Gastrocnemius medialis (tissue), 4 donors: Measurements from ENCODE around the gene MAPK8IP3. TPM values are rescaled to one million over a fixed set of nuclear protein-coding genes. Genes with fewer than 3 reads are reported as not detected.
"Not testable (repeated sequence)": the region's sequence is repeated elsewhere in the genome, so short reads cannot be mapped to it uniquely, and the experiment has no call there.

Experiments
- ATAC-seq, 2 donors: fragments of 150-250 bp; one replicate each; pipeline ENCODE4 v1.9.1; 2016
- DNase-seq, 2 donors: peaks; one replicate each; pipeline ENCODE4 v3.0.0-alpha.2; 2019
- H3K27ac ChIP-seq, 4 donors: fragments of 200-600 bp; sonication (generic); 1 replicate in 1 of 4; 2 replicates in 3 of 4; pipeline ENCODE4 v1.5.1; 2016 to 2018; ENCODE audit warnings: mild to moderate bottlenecking in 2 of 4, moderate library complexity in 1 of 4
- H3K27me3 ChIP-seq, 3 donors: fragments of 200-600 bp; sonication (generic) in 2 of 3; 1 replicate in 1 of 3; 2 replicates in 2 of 3; pipeline versions ENCODE4 v1.5.1 to v1.6.0; 2016 to 2019; ENCODE audit warnings: mild to moderate bottlenecking in 1 of 3, moderate library complexity in 1 of 3
- H3K36me3 ChIP-seq, 2 donors: fragments of 200-600 bp; sonication (generic) in 1 of 2; one replicate each; pipeline ENCODE4 v1.5.1; 2017 to 2018
- H3K4me1 ChIP-seq, 2 donors: fragments of 200-600 bp; sonication (generic) in 1 of 2; one replicate each; pipeline ENCODE4 v1.5.1; 2016 to 2017; ENCODE audit warnings: mild to moderate bottlenecking in 2 of 2
- H3K4me3 ChIP-seq, 4 donors: fragments of 200-600 bp; sonication (generic) in 3 of 4; 1 replicate in 1 of 4; 2 replicates in 3 of 4; pipeline ENCODE4 v1.5.1; 2016 to 2019; ENCODE audit warnings: mild to moderate bottlenecking in 2 of 4
- H3K9me3 ChIP-seq, 3 donors: fragments of 200-600 bp; sonication (generic) in 2 of 3; 1 replicate in 1 of 3; 2 replicates in 2 of 3; pipeline ENCODE4 v1.5.1; 2016 to 2019
- CTCF ChIP-seq, 5 experiments: fragments of 450-650 bp in 3 of 5; fragments of 200-600 bp in 2 of 5; sonication (generic) in 2 of 5; IDR thresholded peaks in 4 of 5; conservative IDR thresholded peaks in 1 of 5; 1 replicate in 4 of 5; 2 replicates in 1 of 5; pipeline ENCODE4 v1.5.1; 2016 to 2019; ENCODE audit warnings: antibody characterized with exemption in 5 of 5, mild to moderate bottlenecking in 3 of 5, moderate library complexity in 3 of 5
- POLR2A ChIP-seq, 2 donors: fragments of 450-650 bp; IDR thresholded peaks; one replicate each; pipeline ENCODE4 v1.6.1; 2017; ENCODE audit warnings: antibody characterized with exemption in 2 of 2, mild to moderate bottlenecking in 2 of 2, moderate library complexity in 2 of 2
- in situ Hi-C, 4 donors: fragments of 200-750 bp; cut with MboI; loops; one replicate each; pipeline versions ENCODE4 v1.15.0 to v1.8.0; 2017; ENCODE audit warnings: low sequenced_read_pairs in 4 of 4
- intact Hi-C: fragments of 100-400 bp; cut with DNase I; formaldehyde crosslinking; loops from one replicate; pipeline ENCODE4 v1.15.1; 2023; ENCODE audit warnings: low total_unique reads
- total RNA-seq, 4 donors: library from RNA; depleted of rRNA; stranded (reverse); fragments of >200 nt; gene quantifications; one replicate each; pipeline versions ENCODE4 v1.1.0 to v1.2.3, GENCODE V29; 2016

Gene MAPK8IP3
- total RNA-seq, 4 donors from 2014 or later, result 6.5 to 22.6 (median 13.9) TPM

- DNase-seq (peak in 1 of 2 donors; percentile 8), ATAC-seq (no peak)
- no peak overlapping the region for H3K4me3 ChIP-seq
- H3K27me3 ChIP-seq, result no peaks in the 10 kb centered on the region
- peaks cover 0 to 18% of the 10 kb centered on the region in 2 donors for H3K36me3 ChIP-seq
- TF ChIP-seq CTCF (IDR thresholded peaks at IDR 0.05 in 4 of 5, conservative IDR thresholded peaks at IDR 0.05 in 1 of 5) (no peak), POLR2A (IDR thresholded peaks at IDR 0.05) (no peak)
- in situ Hi-C loops, result no loop called here
- no peak overlapping the region for H3K27ac ChIP-seq
- no peaks in the 10 kb centered on the region for H3K9me3 ChIP-seq
- intact Hi-C loops, result no loop called here
- no peaks in the 10 kb centered on the region for H3K4me1 ChIP-seq
These were observed 87.0 kb downstream of the MAPK8IP3 start for GRCh38 chr16:1792836-1793577.

GRCh38 chr16:1793578-1794220 is 87.7 kb downstream of the MAPK8IP3 start, which contains the start of gene IGFALS:
IGFALS (minus strand) TSS chr16:1793705; CDS start chr16:1793652, 53 bp downstream.
- intact Hi-C loops, result no loop called here
- in situ Hi-C loops, result no loop called here
- Histone ChIP-seq H3K36me3 (peaks cover 0 to 11% of the 10 kb centered on the region in 2 donors), H3K4me3 (no peak within 1 kb of the TSS), H3K9me3 (no peaks in the 10 kb centered on the region), H3K27ac (no peak within 1 kb of the TSS), H3K27me3 (no peaks in the 10 kb centered on the region), H3K4me1 (no peaks in the 10 kb centered on the region)
- no peak for TF ChIP-seq POLR2A (IDR thresholded peaks at IDR 0.05)
- no peak for TF ChIP-seq CTCF (IDR thresholded peaks at IDR 0.05 in 4 of 5, conservative IDR thresholded peaks at IDR 0.05 in 1 of 5)
- no peak for ATAC-seq
- DNase-seq, result peak in 1 of 2 donors; percentile 8

GRCh38 chr16:1794221-1794871 is 88.4 kb downstream of the MAPK8IP3 start:
- Histone ChIP-seq H3K36me3 (peaks cover 0 to 4% of the 10 kb centered on the region in 2 donors), H3K27me3 (no peaks in the 10 kb centered on the region), H3K27ac (no peak overlapping the region), H3K9me3 (no peaks in the 10 kb centered on the region), H3K4me1 (no peaks in the 10 kb centered on the region), H3K4me3 (no peak overlapping the region)
- intact Hi-C loops, result no loop called here
- no peak for TF ChIP-seq POLR2A (IDR thresholded peaks at IDR 0.05)
- no peak for ATAC-seq
- in situ Hi-C loops, result no loop called here
- peak in 1 of 2 donors; percentile 10 for DNase-seq

- Histone ChIP-seq H3K36me3 (peaks cover 0 to 4% of the 10 kb centered on the region in 2 donors), H3K27ac (no peak overlapping the region), H3K4me3 (no peak overlapping the region), H3K9me3 (no peaks in the 10 kb centered on the region), H3K4me1 (no peaks in the 10 kb centered on the region), H3K27me3 (no peaks in the 10 kb centered on the region)
- DNase-seq (peak in 1 of 2 donors; percentile 9), ATAC-seq (no peak)
- in situ Hi-C loops, result no loop called here
- TF ChIP-seq POLR2A (IDR thresholded peaks at IDR 0.05) (no peak), CTCF (IDR thresholded peaks at IDR 0.05 in 4 of 5, conservative IDR thresholded peaks at IDR 0.05 in 1 of 5) (no peak)
- intact Hi-C loops, result no loop called here
These were observed 89.1 kb downstream of the MAPK8IP3 start for GRCh38 chr16:1794908-1795666.

- in situ Hi-C loops, H3K27me3 ChIP-seq, ATAC-seq, H3K4me3 ChIP-seq, H3K4me1 ChIP-seq, DNase-seq, H3K9me3 ChIP-seq, H3K27ac ChIP-seq, H3K36me3 ChIP-seq, intact Hi-C loops: not testable (repeated sequence)
These were observed 93.3 kb downstream of the MAPK8IP3 start for GRCh38 chr16:1799263-1799662.
